ENCODE measurements around the gene ATIC. TPM values are rescaled to one million over a fixed set of nuclear protein-coding genes. Genes with fewer than 3 reads are reported as not detected.

ATIC gene
- total and polyA plus RNA-seq, 12 donors = 36.1 to 106 (median 48.0) TPM

GRCh38 chr2:215370112-215370965 lies 58.5 kb downstream of the ATIC start:
- no peaks in the 10 kb centered on the region for H3K27me3 ChIP-seq
- H3K4me1 ChIP-seq = no peaks in the 10 kb centered on the region
- DNase-seq = no peak
- intact Hi-C loops (cut with DNase I) = no loop called here
- H3K9me3 ChIP-seq = no peaks in the 10 kb centered on the region
- 79 to 87% methylated on average over 14 of the region's 14 CpGs for WGBS, 2 donors
- no peak for TF ChIP-seq CTCF (IDR thresholded peaks at IDR 0.05)
- no peak overlapping the region for H3K27ac ChIP-seq
- peaks cover 0 to 100% (median 22%) of the 10 kb centered on the region in 9 donors for H3K36me3 ChIP-seq
- ATAC-seq = no peak
- no peak overlapping the region for H3K4me3 ChIP-seq

- 88 to 90% methylated on average over 14 of the region's 14 CpGs for WGBS, 2 donors
- intact Hi-C loops (cut with DNase I) = no loop called here
- ATAC-seq (peak in 1 of 8 donors; percentile 19), DNase-seq (no peak)
- peaks cover 0 to 100% (median 21%) of the 10 kb centered on the region in 9 donors for H3K36me3 ChIP-seq
- no peaks in the 10 kb centered on the region for H3K27me3 ChIP-seq
- H3K4me1 ChIP-seq = no peaks in the 10 kb centered on the region
- H3K4me3 ChIP-seq = no peak overlapping the region
- no peak for TF ChIP-seq CTCF (IDR thresholded peaks at IDR 0.05)
- no peaks in the 10 kb centered on the region for H3K9me3 ChIP-seq
- H3K27ac ChIP-seq = no peak overlapping the region
Measured at GRCh38 chr2:215371915-215372897, 60.3 kb downstream of the ATIC start.

GRCh38 chr2:215372968-215373649 lies 61.2 kb downstream of the ATIC start:
- no peak for DNase-seq
- no peaks in the 10 kb centered on the region for H3K4me1 ChIP-seq
- H3K36me3 ChIP-seq = peaks cover 0 to 100% (median 13%) of the 10 kb centered on the region in 9 donors
- no peak overlapping the region for H3K4me3 ChIP-seq
- no peak for TF ChIP-seq CTCF (IDR thresholded peaks at IDR 0.05)
- H3K27ac ChIP-seq = no peak overlapping the region
- no peaks in the 10 kb centered on the region for H3K9me3 ChIP-seq
- intact Hi-C loops (cut with DNase I) = no loop called here
- no peak for ATAC-seq
- H3K27me3 ChIP-seq = no peaks in the 10 kb centered on the region
- WGBS, 2 donors = 90 to 93% methylated on average over 9 of the region's 9 CpGs

- Histone ChIP-seq H3K4me3 (no peak overlapping the region), H3K27me3 (no peaks in the 10 kb centered on the region), H3K36me3 (peaks cover 0 to 100% (median 13%) of the 10 kb centered on the region in 9 donors), H3K27ac (no peak overlapping the region), H3K9me3 (no peaks in the 10 kb centered on the region), H3K4me1 (no peaks in the 10 kb centered on the region)
- ATAC-seq (no peak), DNase-seq (no peak)
- intact Hi-C loops (cut with DNase I) = no loop called here
- no peak for TF ChIP-seq CTCF (IDR thresholded peaks at IDR 0.05)
- 73 to 95% methylated on average over 1 of the region's 1 CpG for WGBS, 2 donors
Measured at GRCh38 chr2:215374002-215374401, 62.1 kb downstream of the ATIC start.
